Fibroblast of mammary gland (primary cell): Measurements from ENCODE around the gene DUSP7.

Experiments
- DNase-seq: peaks from one replicate; pipeline ENCODE4 v3.0.0-alpha.2; 2010; ENCODE audit warnings: low read depth
- H3K4me3 ChIP-seq: 2 replicates; pipeline ENCODE4 v1.5.1; 2011; ENCODE audit warnings: low read depth, mild to moderate bottlenecking, low read length, moderate library complexity; ENCODE audit not compliant: control insufficient read depth
- CTCF ChIP-seq: conservative IDR thresholded peaks from 2 replicates; pipeline ENCODE4 v1.5.1; 2011; ENCODE audit warnings: low read depth, low read length, inconsistent platforms; ENCODE audit not compliant: control insufficient read depth, insufficient read depth

DUSP7 gene

GRCh38 chr3:52072471-52072870, 16.1 kb upstream of the DUSP7 start:
- no peak for TF ChIP-seq CTCF
- H3K4me3 ChIP-seq: no peak overlapping the region
- no peak for DNase-seq

- TF ChIP-seq CTCF: no peak
- no peak for DNase-seq
- no peak overlapping the region for H3K4me3 ChIP-seq
Observed at GRCh38 chr3:52072020-52072419, 15.6 kb upstream of the DUSP7 start.

GRCh38 chr3:52070724-52071621, 14.6 kb upstream of the DUSP7 start:
- H3K4me3 ChIP-seq: no peak overlapping the region
- TF ChIP-seq CTCF: no peak
- DNase-seq: no peak

GRCh38 chr3:52069855-52070254, 13.5 kb upstream of the DUSP7 start:
- H3K4me3 ChIP-seq: no peak overlapping the region
- no peak for TF ChIP-seq CTCF
- no peak for DNase-seq

- DNase-seq: no peak
- no peak for TF ChIP-seq CTCF
- H3K4me3 ChIP-seq: no peak overlapping the region
Observed at GRCh38 chr3:52069135-52069534, 12.8 kb upstream of the DUSP7 start.

- H3K4me3 ChIP-seq: no peak overlapping the region
- no peak for TF ChIP-seq CTCF
- DNase-seq: no peak
Observed at GRCh38 chr3:52068730-52069129, 12.4 kb upstream of the DUSP7 start.

GRCh38 chr3:52068055-52068571, 11.7 kb upstream of the DUSP7 start:
- peak; percentile 56 for DNase-seq
- TF ChIP-seq CTCF: no peak
- no peak overlapping the region for H3K4me3 ChIP-seq
